GM18511 (cell line): ENCODE results near the gene CADPS.

Source experiments
- ATAC-seq: cut with Tn5 transposase; IDR thresholded peaks from one replicate; pipeline ENCODE4 v1.9.1; 2021; ENCODE audit warnings: mild to moderate bottlenecking, moderate library complexity; ENCODE audit not compliant: unreplicated experiment

The CADPS gene

DNA sequence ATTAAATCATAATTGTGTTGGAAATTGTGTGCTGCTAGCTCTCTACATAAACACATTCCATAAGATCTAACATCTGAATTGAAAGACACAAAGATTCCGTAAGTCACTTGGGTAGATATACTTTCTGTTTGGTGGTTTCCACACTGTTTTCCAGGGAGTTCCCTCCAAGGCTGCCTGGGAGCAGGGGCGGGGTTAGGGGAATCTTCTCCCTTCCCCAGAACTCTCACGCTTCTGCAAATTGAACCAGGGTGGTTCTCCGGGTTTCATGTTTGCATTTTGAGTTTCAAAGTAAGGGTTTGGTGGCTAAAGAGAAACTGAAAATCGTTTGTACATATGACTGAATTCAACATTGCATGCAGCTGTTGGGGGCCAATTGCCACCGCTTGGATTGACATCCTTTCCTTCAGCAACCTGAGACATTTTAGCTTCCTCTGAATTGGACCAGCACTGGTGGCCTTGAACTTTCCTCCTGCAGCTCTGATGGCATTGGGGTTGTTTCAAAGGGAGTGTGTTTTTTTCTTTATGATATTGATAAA lies 309.1 kb downstream of the CADPS start:
- ATAC-seq = no peak

DNA sequence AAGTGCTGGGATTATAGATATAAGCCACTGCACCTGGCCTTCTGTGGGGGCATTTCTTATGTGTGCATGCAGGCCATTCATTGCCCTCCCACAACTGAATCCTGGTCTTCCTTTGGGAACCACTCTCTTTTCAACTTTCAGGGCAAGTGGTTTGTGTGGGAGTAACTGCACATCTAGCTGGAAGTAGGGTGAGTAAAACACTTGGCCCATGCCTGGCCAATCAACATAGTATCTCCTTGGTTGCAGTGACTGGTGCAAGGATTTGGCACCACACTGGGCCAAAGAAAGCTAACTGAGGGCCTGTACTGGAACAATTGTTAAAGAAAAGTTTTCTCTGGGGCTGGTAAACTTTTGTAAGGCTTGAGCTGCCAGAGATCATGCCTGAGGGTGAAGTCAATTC lies 312.6 kb downstream of the CADPS start:
- ATAC-seq = no peak

DNA sequence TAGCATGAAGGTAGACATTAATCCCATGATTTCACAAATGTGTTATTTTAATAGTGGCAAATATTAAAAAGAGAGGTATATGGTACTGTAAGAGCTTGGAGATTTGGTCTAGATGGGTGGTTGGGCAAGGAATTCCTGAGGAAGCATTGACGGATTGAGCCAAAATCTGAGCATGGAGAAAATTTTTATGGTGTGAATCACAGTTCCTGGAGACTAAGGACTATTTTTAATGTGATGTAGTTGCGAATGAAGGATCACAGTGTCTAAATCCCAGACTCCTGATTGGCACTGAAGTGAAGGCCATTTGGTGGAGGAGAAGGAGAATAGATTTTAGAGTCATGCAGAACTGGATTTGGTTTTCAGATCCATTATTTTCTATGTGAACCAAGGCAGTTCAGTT lies 313.2 kb downstream of the CADPS start:
- no peak for ATAC-seq

DNA sequence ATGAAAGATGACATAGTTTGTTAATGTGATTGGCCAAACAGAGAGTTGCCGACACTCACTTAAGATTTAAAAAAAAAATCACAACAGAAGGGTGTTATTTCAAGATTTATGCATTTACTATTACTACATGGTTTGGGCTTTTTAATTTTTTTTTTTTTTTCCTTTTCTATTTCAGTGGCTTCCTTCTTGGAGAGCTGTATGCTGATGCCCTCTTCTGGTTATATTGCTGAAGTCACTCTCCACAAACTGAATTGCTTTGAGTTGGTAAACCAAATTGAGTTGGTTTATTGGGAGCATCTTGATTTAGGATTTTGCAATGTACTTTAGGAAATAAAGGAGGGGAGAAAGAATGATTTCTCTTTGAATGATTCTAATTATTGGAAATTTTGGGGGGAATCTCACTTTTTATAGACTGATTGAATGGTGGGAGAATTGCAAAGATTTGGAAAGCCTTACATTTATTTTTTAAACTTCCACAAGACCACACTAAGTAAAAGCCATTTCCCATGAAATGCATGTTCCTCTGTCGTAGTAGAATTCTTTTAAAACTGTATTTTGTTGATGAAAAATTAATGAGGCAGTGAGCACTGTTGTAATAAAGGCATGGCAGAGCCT lies 315.3 kb downstream of the CADPS start:
- ATAC-seq = no peak

DNA sequence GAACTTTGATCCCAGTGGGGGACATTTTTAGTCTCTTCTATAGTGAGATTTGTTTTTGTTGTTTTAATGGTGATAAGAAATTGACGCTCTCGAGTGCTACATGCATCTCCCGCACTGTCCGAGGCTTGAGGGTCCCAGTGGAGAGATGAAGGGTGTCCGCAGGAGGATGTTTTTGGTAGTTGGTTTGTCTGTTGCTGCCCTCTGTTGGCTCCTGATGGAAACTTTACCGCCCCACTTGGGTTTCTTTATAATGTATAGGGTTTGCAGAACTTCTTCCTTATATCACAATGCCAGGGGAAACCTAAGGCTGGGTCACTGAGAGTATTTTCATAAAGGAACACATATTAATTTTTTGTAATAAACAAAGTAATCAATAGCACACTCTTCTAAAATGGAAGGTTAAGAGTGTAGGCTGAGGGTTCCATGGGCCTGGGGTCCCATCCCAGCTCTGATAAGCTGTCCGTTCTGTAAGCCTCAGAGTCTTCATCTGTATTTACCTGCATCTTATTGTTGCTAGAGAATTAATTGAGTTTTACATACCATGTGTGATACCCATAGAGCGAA lies 316.6 kb downstream of the CADPS start:
- ATAC-seq = peak; percentile 49

DNA sequence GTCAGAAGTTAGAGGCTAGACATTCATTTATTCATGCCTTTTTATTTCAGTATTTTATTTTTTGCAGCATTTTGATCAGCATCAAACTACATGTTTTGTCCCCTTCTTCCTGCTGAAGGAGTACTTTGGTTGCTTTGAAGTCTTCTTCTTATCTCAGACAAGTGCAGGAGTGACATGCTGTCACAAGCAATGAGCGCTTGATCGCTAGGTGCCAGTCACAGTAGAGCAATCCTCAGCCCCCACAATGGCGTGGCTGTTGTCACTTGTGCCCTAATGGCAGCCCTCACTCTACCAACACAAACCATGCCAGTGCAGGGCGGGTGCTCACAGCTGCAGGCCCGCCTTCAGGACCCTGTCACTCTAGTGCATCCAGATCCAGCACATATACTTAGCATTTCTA lies 317.2 kb downstream of the CADPS start:
- ATAC-seq = no peak

DNA sequence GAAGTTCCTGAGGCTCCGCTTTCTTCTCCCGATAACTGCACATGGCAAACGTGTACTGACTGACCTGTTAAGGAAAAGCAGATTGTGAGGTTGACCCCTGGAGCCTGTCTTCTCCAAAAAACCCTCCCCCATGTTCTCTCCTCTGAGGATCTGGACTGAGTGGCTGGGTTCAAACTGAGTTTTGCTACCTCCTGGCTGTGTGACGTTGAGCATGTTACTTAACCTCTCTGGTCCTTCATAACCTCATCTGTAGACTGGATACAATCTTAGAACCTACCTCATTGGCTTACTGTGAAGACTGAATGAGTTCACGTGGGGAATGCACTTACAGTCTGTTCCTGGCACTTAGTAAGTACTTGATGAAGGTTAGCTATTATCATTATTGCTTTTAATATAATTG lies 317.8 kb downstream of the CADPS start:
- ATAC-seq = no peak

DNA sequence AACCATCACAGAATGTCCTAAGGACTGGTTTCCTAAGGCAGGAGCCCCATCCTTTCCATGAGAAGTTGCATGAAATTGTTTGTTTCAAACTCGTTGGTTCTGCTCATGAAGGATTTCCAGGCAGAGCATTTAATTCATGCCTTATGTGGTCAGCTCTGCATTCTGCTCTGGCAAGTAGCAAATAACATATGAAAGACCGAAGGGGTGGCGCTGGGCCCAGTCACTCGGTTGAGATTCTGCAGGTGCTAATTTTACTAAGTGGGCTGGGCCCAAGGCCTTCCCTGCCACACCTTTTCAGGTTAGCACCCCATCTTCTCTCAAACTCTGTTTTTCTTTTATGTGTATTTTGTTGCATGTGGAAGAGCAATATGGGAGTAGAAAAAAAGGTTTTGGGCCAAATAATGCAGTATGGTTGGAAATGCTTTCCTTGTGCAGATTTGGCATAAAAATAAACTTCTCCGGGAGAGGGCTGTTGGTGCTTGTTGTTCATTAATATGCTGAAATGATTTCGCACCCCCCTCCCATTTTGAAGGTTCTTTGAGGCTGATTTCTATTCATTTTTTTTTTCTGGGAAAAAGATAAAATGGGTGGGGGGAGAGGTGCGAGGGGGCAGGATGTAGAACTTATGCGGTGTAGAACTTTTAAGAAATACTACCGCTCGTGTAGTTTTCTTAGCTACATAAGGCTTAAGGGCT lies 318.9 kb downstream of the CADPS start:
- no peak for ATAC-seq

DNA sequence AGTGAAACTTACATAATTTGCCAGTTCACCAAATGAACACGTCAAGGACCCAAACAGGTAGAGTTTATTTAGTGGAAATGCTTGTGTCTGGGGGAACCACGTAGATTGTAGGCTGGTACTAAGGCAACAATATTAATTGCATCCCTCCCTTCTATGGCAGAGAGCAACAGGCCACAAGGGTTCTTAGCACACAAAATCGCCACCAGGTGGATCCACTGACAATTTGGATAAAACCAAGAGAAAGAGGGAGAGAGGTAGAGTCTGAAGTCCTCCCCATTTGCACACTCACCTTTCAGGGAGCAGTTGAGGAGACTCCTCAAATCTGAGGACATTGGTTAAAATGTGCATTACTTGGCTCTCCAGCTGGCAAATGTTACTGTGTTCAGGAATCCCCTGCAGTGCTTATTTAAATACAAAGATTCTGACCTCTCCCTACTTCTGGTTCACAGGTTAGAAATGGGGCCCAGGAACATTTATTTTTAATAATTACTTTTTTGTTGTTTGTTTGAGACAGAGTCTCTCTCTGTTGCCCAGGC lies 320.9 kb downstream of the CADPS start:
- no peak for ATAC-seq

DNA sequence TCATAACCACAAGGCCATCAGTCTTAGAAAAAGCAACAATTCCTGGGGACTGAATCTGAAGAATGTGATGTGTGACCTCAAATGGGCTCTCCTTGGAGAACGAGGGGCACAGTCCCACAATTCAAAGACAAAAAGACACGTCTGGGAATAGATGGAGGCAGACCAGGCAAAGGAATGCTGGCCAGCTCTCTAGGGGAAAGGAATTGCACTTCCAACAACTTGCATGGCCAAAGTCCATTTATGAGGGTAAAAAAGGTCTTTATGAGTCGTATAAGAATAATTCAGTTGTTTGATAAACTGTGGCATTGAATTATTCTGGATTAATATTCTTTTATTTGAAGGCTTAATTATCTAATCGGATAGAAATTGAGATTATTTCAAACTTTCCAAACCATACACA lies 321.4 kb downstream of the CADPS start:
- no peak for ATAC-seq

DNA sequence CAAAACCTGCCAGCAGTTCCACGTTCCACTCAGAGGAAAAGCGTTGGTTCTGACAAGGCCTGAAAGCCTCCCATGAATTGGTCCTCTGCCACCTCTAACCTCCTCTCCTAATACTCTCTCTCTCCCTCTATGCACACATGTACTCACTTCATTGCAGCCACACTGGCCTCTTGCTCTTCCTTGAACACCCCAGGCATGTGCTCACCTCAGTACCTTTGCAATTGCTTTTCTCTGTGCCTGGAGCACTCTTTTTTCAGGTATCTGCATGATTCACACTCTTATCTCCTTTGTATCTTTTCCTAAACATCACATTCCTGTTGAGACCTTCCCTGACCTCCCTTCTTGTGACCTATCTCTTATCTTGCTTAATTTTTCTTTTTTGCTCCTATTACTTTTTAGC lies 323.7 kb downstream of the CADPS start:
- no peak for ATAC-seq

DNA sequence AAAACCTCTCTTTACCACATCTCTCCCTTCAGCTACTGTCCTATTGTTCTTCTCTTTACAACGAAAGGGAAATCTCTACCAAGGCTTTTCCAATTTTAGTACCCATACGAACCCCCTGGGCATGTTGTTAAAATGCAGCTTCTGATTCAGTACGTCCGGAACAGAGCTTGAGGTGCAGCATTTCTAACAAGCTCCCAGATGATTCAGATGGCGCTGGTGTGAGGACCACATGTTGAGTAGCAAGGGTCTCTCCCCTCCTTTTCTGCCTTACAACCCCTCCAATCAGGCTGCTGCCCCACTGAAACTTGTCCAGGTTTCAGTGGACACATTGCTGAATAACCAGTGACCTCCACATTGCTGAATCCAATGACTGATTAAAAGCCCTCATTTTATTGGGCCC lies 324.8 kb downstream of the CADPS start:
- no peak for ATAC-seq

DNA sequence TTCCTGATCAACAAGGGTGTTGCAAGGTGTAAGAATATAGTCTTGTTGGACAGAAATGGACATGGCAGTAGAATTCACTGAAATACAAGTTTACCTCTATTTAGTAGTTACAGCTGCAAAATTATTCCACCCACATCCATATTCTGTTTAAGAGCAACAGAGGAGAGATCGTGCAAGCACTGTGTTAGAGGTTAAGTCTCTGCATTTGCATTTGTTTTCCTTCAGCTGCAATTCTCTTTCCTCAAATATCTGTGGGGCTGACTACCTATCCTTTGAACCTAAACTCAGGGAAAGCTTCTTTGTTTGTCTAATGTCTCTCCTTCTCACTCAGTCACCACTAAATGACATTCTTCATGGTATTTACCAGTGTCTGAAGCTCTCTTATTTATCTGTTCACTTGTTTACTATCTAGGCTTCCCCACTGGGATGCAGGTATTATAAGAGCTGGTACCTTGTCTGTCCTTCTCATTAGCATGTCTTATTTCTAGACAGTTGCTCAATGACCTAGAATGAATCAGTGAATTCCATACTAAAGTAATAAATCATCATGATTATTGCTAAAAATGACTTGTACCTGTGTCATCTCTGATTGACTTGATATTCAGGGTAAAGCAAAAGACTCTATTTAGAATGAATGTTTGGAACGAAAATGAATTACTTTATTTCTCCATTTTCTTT lies 326.5 kb downstream of the CADPS start:
- no peak for ATAC-seq

DNA sequence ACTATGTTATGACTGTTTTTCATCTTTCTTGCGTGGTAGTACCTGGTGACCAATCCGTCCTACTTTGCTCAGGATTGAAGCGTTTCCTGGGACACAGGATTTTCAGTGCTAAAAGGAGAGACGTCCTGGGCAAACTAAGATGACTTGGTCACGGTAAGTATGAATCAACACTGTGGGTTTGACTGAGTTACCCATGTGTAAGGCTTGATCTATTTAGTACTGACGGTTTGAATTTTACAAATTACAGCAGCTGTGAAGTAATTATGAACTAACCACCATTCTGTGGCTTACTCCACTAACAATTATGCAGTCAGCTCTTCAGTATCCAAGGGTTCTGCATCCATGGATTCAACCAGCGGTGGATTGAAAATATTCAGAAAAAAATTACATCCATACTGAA lies 328.9 kb downstream of the CADPS start:
- ATAC-seq = no peak

DNA sequence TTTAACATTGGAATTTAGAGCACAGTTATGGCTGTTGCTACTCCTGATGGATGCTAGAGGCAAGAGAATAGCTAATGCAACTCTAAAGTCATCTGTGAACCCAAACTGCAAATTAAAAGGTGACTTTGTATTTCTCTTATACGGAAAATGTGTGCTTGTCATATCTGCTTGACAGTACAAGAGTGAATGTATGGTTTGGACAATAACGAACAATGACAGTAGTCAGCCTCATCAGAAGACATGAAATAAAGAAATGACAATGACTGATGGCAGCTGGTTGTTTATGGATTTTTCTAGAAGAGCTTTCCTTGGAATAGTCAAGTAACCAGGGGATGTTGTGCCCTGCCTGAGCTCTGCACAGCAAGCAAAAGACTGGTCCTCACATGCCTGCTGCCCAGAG lies 333.0 kb downstream of the CADPS start:
- no peak for ATAC-seq

DNA sequence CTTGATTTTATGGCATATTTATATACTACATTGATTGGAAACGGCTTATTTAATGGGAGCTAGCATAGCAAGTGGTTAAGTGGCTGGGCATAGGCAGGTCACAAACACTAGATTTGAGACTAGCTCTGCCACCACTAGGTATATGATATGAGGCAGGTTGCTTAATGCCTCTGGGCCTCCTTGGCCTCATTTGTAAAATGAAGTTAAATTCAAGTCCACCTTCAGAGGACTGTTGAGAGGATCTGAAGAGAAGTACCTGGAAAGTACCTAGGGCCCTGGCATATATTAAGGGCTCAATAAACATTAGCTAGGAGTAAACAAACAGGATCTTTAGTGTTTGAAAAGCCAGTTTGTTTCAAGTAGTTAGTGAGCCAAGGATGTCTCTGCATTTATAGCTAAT lies 335.5 kb downstream of the CADPS start:
- ATAC-seq = no peak

DNA sequence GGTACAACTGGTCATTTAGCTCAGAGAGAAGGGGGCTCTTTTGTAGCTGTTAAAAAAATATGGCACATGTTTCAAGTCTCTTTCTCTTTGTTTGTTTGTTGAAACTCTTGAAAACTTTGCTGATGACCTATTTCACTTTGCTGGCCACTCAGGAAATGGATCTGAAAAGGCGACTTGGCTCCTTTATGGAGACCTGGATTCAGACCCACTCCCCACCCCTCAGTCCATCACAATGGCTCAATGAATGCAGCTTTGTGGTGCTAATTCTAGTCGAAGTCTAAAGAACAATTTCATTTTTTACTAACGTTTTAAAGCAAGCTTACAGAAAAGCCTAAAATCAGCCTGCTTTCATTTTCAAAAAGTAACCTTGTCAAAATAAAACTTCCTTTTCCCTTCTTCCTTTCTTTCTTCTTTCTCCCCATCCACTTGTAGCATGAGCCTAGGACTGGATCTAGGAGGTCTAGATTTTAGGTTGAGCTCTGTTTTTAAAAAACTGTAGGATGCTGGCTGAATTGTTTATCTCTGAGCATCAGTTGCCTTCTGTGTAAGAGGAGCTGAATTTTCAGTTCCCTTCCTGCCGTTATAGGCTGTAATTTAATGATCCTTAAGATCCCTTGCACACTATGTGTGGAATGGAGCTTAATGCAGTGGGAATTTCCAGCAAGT lies 336.4 kb downstream of the CADPS start:
- ATAC-seq = no peak

DNA sequence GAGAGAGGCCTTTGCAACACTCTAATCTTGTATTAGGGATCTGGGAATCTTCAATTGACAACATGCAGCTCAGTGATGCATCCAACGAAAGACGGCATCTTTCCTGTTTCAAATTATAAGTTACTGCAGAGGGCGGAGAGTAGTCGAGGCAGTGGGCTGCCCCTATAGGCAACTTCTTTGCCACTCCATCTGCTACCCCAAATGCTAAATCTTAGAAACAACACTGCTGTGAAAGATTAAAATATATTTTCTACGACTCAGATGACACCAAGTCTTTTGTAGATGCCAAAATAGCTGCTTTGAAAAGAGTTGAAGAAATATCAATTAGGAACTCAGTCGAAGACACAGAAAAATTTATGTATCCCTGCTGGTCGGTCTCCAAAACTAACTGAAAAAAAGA lies 340.9 kb downstream of the CADPS start:
- no peak for ATAC-seq

DNA sequence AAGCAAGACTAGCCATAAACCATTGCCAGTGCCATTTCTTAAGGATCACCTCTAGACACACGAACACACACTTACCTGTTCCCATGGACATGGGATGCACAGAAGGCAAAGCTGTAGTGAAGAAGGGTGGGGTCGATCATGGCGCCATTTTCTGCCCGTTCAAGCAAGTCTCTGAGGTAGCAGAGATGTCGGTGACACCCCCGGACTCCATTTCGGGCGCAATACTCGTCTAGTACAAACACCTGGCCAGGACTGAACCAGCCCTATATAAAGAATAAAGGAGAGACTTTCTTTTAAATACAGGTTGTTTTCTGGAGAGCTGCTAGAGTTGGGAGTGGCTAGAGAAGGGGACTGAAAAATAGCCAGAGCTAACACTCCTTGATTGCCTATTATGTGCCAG lies 342.4 kb downstream of the CADPS start:
- ATAC-seq = no peak

DNA sequence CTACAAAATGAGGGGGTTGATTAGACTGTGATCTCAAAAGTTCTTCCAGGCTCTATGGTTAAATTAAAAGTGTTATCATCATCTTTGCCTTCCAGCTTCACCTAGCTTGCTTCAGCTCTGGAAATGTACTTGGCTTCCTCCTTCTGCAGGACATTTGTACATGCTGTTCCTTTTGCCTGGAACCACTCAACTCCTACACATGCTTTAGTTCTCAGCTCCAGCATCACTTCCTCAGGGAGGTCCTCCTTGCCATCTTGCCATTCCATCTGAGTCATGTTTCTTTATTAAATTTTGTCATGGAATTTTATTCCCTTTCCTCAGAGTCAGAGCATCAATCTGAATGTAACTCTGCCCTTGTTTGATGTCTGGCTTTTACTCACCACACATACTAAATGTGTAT lies 343.2 kb downstream of the CADPS start:
- ATAC-seq = no peak

DNA sequence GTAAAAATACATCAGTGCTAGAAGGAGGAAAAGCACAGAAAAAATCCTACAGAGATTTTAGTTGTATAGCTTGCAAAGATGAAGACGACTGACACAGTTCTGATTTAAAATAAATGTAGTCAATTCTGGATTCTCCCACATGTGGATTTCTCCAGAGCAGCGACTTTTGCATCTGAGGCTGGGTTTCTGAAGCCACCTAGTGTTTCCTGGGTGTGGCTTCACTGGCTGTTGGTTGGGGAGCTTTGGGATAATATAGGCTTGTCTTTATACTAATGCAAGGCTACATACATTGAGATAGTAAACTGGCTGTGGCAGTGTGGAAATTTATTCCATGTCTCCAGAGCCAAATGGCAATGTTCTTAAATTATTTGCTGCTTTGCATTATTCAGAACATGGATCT lies 343.7 kb downstream of the CADPS start:
- ATAC-seq = no peak
